Fibroblast of villous mesenchyme (primary cell): ENCODE data around the gene DOCK11. TPM values are rescaled to one million over a fixed set of nuclear protein-coding genes. Genes with fewer than 3 reads are reported as not detected.
"Not testable (repeated sequence)": the region's sequence is repeated elsewhere in the genome, so short reads cannot be mapped to it uniquely, and the experiment has no call there.

Experiments
- DNase-seq: peaks from one replicate; pipeline ENCODE4 v3.0.0-alpha.2; 2010; ENCODE audit warnings: low read depth
- H3K4me3 ChIP-seq: 2 replicates; pipeline ENCODE4 v1.5.1; 2011; ENCODE audit warnings: low read depth, mild to moderate bottlenecking, low read length
- total RNA-seq: library from RNA; depleted of rRNA; stranded (reverse); fragments of >200 nt; gene quantifications from 2 replicates; pipeline ENCODE4 v1.2.3, GENCODE V29; 2012
- TF ChIP-seq, protein P1 (sequence below): IDR thresholded peaks from 2 replicates; pipeline ENCODE4 v1.5.1; 2012; ENCODE audit warnings: low read depth, mild to moderate bottlenecking, low read length; ENCODE audit not compliant: insufficient read depth

Gene DOCK11
- total RNA-seq, 1 donor: 50.1 TPM

DNA sequence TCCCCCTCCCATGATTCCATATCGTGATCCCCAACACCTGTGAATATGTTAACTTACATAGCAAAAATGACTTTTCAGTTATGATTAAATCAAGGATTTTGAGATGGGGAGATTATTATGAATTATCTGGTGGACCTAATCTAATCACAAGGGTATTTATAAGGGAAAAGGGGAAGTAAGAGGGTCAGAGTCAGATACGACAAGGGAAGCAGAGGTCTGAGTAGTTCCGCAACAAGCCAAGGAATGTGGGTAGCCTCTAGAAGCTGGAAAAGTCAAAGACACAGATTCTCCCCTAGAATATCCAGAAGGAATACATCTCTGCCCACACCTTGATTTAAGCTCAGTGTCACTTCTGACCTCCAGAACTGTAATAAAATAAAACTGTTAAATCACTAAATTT is 230.8 kb downstream of the DOCK11 start:
- no peak for DNase-seq
- TF ChIP-seq, protein P1, sequence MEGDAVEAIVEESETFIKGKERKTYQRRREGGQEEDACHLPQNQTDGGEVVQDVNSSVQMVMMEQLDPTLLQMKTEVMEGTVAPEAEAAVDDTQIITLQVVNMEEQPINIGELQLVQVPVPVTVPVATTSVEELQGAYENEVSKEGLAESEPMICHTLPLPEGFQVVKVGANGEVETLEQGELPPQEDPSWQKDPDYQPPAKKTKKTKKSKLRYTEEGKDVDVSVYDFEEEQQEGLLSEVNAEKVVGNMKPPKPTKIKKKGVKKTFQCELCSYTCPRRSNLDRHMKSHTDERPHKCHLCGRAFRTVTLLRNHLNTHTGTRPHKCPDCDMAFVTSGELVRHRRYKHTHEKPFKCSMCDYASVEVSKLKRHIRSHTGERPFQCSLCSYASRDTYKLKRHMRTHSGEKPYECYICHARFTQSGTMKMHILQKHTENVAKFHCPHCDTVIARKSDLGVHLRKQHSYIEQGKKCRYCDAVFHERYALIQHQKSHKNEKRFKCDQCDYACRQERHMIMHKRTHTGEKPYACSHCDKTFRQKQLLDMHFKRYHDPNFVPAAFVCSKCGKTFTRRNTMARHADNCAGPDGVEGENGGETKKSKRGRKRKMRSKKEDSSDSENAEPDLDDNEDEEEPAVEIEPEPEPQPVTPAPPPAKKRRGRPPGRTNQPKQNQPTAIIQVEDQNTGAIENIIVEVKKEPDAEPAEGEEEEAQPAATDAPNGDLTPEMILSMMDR: no peak
- no peak overlapping the region for H3K4me3 ChIP-seq

- peak within 1 kb of the TSS; percentile 66 for H3K4me3 ChIP-seq
- DNase-seq: peak; percentile 85
- TF ChIP-seq, protein P1: no peak
Observed at GRCh38 chrX:118726887-118727685, 231.5 kb downstream of the DOCK11 start, which contains the start of gene IL13RA1. TSS of gene IL13RA1 (plus strand) at chrX:118727606. CDS start at chrX:118727639, 33 bp downstream.

DNA sequence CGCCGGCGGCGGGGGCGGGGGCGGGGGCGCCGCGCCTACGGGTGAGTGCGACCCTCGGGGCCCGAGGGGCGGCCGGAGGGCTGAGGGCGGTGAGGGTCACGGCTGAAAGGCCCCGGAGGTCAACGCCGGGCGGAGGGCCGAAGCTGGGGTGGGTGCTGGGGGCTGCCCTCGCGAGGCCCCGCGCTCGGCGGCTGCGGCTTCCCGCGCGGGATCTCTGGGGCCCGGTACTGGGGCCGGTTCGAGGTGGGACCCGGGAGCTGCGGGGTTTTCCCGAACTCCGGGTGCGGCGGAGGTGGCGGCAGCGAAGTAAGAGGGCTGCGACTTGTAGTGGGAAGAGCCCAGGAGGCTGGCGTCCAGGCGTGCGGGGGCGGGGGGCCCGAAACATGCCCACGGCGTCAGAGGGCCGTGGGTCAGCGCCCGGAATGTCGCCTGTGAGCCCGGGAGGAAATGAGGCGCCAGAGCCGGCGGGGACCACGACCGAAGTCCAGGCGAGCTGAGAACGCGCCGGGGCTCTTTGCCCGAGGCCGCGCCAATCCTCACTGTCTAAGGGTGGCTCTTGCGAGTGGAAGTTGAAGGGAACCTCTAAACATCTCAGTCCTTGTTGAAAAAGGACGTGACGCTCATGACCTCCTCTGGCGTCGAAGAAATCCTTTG is 232.2 kb downstream of the DOCK11 start:
- TF ChIP-seq, protein P1: no peak
- H3K4me3 ChIP-seq: peak overlapping the region; percentile 66
- DNase-seq: peak; percentile 28

DNA sequence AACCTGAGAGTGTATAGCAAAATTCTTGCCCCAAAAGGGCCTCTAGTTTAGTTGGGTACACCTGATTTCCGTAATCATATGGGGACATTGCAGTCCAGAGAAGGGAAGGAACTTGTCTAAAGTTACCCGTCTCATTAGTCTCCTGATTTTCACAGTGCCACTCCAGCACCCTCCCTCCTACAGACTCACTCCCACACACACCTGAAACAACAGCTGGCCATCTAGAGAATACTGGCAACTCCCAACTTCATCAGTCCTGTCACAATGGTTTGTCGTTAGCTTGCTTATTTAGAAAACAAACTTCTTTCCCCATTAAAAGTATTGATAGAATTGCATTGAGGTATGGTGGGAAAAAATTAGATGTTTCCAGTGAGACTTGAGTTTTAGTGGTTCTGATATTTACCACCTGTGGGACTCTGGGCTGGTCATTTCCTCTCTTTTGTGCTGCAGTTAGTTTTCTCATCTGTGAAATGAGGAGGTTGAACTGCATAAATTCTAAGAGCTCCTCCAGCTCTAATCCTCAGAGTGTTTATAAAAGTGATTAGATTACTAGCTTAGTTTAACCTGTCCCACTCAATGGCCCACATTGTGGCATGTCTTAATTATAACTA is 233.5 kb downstream of the DOCK11 start:
- DNase-seq: no peak
- no peak overlapping the region for H3K4me3 ChIP-seq
- TF ChIP-seq, protein P1: no peak

GRCh38 chrX:118730500-118731247 is 235.1 kb downstream of the DOCK11 start:
- DNase-seq: peak; percentile 75
- TF ChIP-seq, protein P1: no peak
- no peak overlapping the region for H3K4me3 ChIP-seq

- not testable (repeated sequence) for DNase-seq, H3K4me3 ChIP-seq
Observed at GRCh38 chrX:118732551-118732950, 236.9 kb downstream of the DOCK11 start.

GRCh38 chrX:118734909-118735308 is 239.3 kb downstream of the DOCK11 start:
- no peak for DNase-seq
- TF ChIP-seq, protein P1: no peak
- H3K4me3 ChIP-seq: no peak overlapping the region
